Measurements from ENCODE around the gene CEMIP.

CEMIP gene

DNA sequence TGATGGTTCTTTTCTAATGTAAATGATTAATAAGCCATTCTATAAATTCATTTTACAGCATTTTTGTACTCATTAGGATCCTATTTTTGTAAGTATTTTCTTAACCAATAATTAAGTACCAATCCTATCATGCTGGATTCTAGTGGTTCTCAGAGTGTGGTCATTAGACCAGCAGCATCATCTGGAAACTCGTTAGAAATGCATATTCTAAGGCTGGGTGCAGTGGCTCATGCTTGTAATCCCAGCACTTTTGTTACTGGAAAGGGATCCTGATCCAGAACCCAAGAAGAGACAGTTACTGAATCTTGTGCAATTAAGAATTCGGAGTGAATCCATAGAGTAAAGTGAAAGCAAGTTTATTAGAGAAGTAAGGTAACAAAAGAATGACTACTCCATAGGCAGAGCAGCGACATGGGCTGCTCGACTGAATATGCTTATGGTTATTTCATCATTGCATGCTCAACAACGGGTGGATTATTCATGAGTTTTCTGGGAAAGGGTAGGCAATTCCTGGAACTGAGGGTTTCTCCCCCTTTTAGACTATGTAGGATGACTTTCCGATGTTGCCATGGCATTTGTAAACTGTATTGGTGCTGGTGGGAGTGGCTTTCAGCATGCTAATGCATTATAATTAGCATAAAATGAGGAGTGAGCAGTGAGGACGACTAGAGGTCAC, 9.9 kb upstream of the CEMIP start:
- DNase-seq (ENCODE audit: low read depth in 1 of 2, low spot score in 1 of 2) = no peak
- Histone ChIP-seq H3K27ac (replicated peaks) (no peak overlapping the region), H3K4me3 (replicated peaks; ENCODE audit: insufficient read depth, low read length) (no peak overlapping the region), H3K27me3 (ENCODE audit: insufficient read depth, poor library complexity, severe bottlenecking) (peaks cover 2% of the 10 kb centered on the region)
- TF ChIP-seq, protein P1, sequence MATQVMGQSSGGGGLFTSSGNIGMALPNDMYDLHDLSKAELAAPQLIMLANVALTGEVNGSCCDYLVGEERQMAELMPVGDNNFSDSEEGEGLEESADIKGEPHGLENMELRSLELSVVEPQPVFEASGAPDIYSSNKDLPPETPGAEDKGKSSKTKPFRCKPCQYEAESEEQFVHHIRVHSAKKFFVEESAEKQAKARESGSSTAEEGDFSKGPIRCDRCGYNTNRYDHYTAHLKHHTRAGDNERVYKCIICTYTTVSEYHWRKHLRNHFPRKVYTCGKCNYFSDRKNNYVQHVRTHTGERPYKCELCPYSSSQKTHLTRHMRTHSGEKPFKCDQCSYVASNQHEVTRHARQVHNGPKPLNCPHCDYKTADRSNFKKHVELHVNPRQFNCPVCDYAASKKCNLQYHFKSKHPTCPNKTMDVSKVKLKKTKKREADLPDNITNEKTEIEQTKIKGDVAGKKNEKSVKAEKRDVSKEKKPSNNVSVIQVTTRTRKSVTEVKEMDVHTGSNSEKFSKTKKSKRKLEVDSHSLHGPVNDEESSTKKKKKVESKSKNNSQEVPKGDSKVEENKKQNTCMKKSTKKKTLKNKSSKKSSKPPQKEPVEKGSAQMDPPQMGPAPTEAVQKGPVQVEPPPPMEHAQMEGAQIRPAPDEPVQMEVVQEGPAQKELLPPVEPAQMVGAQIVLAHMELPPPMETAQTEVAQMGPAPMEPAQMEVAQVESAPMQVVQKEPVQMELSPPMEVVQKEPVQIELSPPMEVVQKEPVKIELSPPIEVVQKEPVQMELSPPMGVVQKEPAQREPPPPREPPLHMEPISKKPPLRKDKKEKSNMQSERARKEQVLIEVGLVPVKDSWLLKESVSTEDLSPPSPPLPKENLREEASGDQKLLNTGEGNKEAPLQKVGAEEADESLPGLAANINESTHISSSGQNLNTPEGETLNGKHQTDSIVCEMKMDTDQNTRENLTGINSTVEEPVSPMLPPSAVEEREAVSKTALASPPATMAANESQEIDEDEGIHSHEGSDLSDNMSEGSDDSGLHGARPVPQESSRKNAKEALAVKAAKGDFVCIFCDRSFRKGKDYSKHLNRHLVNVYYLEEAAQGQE (IDR thresholded peaks at IDR 0.05; ENCODE audit: insufficient replicate concordance, low read depth) = no peak
- TF ChIP-seq, protein P2, sequence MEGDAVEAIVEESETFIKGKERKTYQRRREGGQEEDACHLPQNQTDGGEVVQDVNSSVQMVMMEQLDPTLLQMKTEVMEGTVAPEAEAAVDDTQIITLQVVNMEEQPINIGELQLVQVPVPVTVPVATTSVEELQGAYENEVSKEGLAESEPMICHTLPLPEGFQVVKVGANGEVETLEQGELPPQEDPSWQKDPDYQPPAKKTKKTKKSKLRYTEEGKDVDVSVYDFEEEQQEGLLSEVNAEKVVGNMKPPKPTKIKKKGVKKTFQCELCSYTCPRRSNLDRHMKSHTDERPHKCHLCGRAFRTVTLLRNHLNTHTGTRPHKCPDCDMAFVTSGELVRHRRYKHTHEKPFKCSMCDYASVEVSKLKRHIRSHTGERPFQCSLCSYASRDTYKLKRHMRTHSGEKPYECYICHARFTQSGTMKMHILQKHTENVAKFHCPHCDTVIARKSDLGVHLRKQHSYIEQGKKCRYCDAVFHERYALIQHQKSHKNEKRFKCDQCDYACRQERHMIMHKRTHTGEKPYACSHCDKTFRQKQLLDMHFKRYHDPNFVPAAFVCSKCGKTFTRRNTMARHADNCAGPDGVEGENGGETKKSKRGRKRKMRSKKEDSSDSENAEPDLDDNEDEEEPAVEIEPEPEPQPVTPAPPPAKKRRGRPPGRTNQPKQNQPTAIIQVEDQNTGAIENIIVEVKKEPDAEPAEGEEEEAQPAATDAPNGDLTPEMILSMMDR (IDR thresholded peaks at IDR 0.05; ENCODE audit: insufficient read depth, low read length) = no peak
- TF ChIP-seq GABPA (IDR thresholded peaks at IDR 0.05; ENCODE audit: low read depth) = no peak
- no peak for TF ChIP-seq POLR2AphosphoS5 (IDR thresholded peaks at IDR 0.05; ENCODE audit: low read depth)
- TF ChIP-seq SPI1 (IDR thresholded peaks at IDR 0.05; ENCODE audit: borderline replicate concordance, low read depth) = no peak

DNA sequence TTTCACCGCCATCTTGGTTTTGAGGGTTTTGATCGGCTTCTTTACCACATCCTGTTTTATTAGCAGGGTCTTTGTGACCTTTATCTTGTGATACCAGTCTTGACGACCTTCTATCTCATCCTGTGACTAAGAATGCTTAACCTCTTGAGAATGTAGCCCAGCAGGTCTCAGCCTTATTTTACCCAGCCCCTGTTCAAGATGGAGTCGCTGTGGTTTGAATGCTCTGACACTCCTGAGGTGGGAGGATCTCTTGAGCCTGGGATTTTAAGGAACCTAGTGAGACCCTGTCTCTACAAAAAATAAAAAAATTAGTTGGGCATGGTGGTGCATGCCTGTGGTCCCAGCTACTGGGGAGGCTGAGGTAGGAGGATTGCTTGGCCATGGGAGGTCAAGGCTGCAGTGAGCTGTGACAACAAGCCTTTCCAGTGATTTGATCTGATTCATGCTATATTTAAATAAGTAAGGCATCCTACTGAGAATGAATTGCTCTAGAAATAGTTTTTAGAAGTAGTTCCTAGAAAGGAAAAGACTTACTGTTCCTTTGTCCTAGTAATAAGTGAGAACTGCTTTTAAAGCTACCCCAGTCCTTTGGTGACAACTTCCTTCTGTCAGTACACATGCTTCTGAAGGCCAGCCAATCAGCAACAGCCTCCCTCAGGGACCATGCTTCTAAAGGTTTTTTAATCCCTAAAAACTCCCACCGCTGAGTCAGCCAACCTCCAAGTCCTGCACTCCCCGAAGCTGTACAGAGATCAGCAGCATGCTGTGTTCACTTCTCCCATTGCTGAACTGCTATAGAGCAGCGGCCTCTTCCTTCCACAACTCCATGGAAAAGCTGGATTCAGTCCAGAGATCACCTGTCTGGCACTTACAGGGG, 9.1 kb upstream of the CEMIP start:
- DNase-seq (ENCODE audit: low read depth in 1 of 2, low spot score in 1 of 2) = no peak
- peaks cover 2% of the 10 kb centered on the region for H3K27me3 ChIP-seq (ENCODE audit: insufficient read depth, poor library complexity, severe bottlenecking)
- TF ChIP-seq POLR2AphosphoS5 (IDR thresholded peaks at IDR 0.05; ENCODE audit: low read depth) = no peak
- TF ChIP-seq, protein P2 (IDR thresholded peaks at IDR 0.05; ENCODE audit: insufficient read depth, low read length) = no peak
- TF ChIP-seq, protein P1 (IDR thresholded peaks at IDR 0.05; ENCODE audit: insufficient replicate concordance, low read depth) = no peak
- no peak overlapping the region for H3K4me3 ChIP-seq (replicated peaks; ENCODE audit: insufficient read depth, low read length)
- no peak overlapping the region for H3K27ac ChIP-seq (replicated peaks)

DNA sequence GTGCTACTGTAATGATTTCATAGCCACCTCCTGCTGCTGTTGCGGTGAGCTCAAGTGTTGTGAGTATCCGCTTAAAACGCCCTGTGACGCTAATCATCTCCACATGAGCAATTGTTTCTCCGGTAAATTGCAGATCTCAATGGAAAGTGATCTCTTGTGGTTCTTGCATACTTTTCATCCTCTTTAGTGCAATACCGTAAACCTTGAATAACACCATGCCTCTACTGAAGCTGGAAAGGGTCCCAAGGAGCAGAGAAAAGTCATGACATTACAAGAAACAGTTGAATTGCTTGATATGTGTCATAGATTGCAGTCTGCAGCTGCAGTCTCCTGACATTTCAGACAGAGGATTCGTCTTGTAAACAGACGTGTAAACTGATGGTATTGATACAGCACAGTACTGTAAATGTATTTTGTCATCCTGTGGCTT, 6.0 kb upstream of the CEMIP start:
- H3K27ac ChIP-seq (replicated peaks) = no peak overlapping the region
- no peak for TF ChIP-seq POLR2AphosphoS5 (IDR thresholded peaks at IDR 0.05; ENCODE audit: low read depth)
- no peak for TF ChIP-seq SPI1 (IDR thresholded peaks at IDR 0.05; ENCODE audit: borderline replicate concordance, low read depth)
- no peak for TF ChIP-seq GABPA (IDR thresholded peaks at IDR 0.05; ENCODE audit: low read depth)
- DNase-seq (ENCODE audit: low read depth in 1 of 2, low spot score in 1 of 2) = no peak
- H3K27me3 ChIP-seq (ENCODE audit: insufficient read depth, poor library complexity, severe bottlenecking) = peaks cover 7% of the 10 kb centered on the region
- H3K4me3 ChIP-seq (replicated peaks; ENCODE audit: insufficient read depth, low read length) = no peak overlapping the region

DNA sequence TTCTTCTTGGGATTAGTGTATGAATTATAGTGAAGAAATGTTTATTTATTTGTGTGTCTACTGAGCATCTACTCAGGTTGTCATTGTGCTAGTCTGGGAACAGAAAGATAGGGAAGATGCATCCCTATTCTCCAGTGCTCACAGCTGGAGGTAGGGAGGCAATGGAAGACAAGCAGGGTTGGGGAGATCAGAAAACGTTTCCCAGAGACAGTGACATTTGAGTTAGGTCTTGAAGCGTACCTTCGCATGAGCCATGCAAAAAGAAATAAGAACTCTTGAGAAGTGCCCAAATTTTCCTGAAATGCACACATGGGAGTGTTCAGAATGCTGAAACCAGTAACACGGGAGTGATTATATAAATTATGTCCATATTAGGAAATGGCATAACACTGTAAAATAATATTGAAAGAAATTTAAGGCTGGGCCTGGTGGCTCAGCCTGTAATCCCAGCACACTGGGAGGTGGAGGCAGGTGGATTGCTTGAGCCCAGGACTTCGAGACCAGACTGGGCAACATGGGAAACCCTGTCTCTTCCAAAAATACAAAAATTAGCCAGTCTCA, 5.3 kb upstream of the CEMIP start:
- no peak for DNase-seq (ENCODE audit: low read depth in 1 of 2, low spot score in 1 of 2)
- peaks cover 13% of the 10 kb centered on the region for H3K27me3 ChIP-seq (ENCODE audit: insufficient read depth, poor library complexity, severe bottlenecking)
- TF ChIP-seq, protein P1 (IDR thresholded peaks at IDR 0.05; ENCODE audit: insufficient replicate concordance, low read depth) = no peak
- TF ChIP-seq SPI1 (IDR thresholded peaks at IDR 0.05; ENCODE audit: borderline replicate concordance, low read depth) = no peak
- no peak for TF ChIP-seq POLR2AphosphoS5 (IDR thresholded peaks at IDR 0.05; ENCODE audit: low read depth)
- no peak for TF ChIP-seq GABPA (IDR thresholded peaks at IDR 0.05; ENCODE audit: low read depth)
- TF ChIP-seq, protein P2 (IDR thresholded peaks at IDR 0.05; ENCODE audit: insufficient read depth, low read length) = no peak
- no peak overlapping the region for H3K27ac ChIP-seq (replicated peaks)
- H3K4me3 ChIP-seq (replicated peaks; ENCODE audit: insufficient read depth, low read length) = no peak overlapping the region

All from HL-60 (cell line).